ENCODE data around the gene ETNK2.

- TF ChIP-seq MYC (IDR thresholded peaks at IDR 0.05; ENCODE audit: low read depth, low read length) = no peak
- TF ChIP-seq, protein P1, sequence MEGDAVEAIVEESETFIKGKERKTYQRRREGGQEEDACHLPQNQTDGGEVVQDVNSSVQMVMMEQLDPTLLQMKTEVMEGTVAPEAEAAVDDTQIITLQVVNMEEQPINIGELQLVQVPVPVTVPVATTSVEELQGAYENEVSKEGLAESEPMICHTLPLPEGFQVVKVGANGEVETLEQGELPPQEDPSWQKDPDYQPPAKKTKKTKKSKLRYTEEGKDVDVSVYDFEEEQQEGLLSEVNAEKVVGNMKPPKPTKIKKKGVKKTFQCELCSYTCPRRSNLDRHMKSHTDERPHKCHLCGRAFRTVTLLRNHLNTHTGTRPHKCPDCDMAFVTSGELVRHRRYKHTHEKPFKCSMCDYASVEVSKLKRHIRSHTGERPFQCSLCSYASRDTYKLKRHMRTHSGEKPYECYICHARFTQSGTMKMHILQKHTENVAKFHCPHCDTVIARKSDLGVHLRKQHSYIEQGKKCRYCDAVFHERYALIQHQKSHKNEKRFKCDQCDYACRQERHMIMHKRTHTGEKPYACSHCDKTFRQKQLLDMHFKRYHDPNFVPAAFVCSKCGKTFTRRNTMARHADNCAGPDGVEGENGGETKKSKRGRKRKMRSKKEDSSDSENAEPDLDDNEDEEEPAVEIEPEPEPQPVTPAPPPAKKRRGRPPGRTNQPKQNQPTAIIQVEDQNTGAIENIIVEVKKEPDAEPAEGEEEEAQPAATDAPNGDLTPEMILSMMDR (IDR thresholded peaks at IDR 0.05; ENCODE audit: low read depth, low read length) = no peak
- no peak for TF ChIP-seq POLR2A (IDR thresholded peaks at IDR 0.05; ENCODE audit: extremely low read depth, insufficient read length)
- no peak for TF ChIP-seq MAX (IDR thresholded peaks at IDR 0.05; ENCODE audit: low read depth, low read length)
Observed at GRCh38 chr1:204172404-204173029, 20.7 kb upstream of the ETNK2 start.
